Measurements from ENCODE around the gene AUTS2.

GRCh38 chr7:69742237-69742636 lies 144.0 kb downstream of the AUTS2 start:
- TF ChIP-seq POLR2AphosphoS5 (IDR thresholded peaks at IDR 0.05; ENCODE audit: low read depth, low read length) (no peak), EZH2 (IDR thresholded peaks at IDR 0.05; ENCODE audit: low read depth, low read length, severe bottlenecking) (no peak), HDAC6 (IDR thresholded peaks at IDR 0.05; ENCODE audit: low read depth, low read length) (no peak), CTCF (IDR thresholded peaks at IDR 0.05; ENCODE audit: control extremely low read depth in 1 of 3, insufficient read depth in 1 of 3, low read depth in 1 of 3, low read length in 3 of 3) (no peak), JUND (IDR thresholded peaks at IDR 0.05; ENCODE audit: low read length) (no peak), GTF2F1 (IDR thresholded peaks at IDR 0.05; ENCODE audit: borderline replicate concordance, low read depth, low read length) (no peak), BCL11A (IDR thresholded peaks at IDR 0.05; ENCODE audit: low read depth in 2 of 2, low read length in 2 of 2) (no peak), POLR2A (IDR thresholded peaks at IDR 0.05; ENCODE audit: control extremely low read depth in 1 of 2, low read depth in 2 of 2, low read length in 2 of 2) (no peak), EP300 (IDR thresholded peaks at IDR 0.05; ENCODE audit: borderline replicate concordance in 1 of 2, low read depth in 2 of 2, low read length in 2 of 2) (no peak), EGR1 (IDR thresholded peaks at IDR 0.05; ENCODE audit: borderline replicate concordance, low read depth, low read length) (no peak)
